Activated CD8-positive, alpha-beta memory T cell treated with anti-CD3 and anti-CD28 coated beads for 24 hours (primary cell): Measurements from ENCODE around the gene BUB1.
"Not testable (repeated sequence)": the region's sequence is repeated elsewhere in the genome, so short reads cannot be mapped to it uniquely, and the experiment has no call there.

Source experiments
- DNase-seq: peaks from one replicate; pipeline ENCODE4 v3.0.0-alpha.2; 2020

Gene BUB1

DNA sequence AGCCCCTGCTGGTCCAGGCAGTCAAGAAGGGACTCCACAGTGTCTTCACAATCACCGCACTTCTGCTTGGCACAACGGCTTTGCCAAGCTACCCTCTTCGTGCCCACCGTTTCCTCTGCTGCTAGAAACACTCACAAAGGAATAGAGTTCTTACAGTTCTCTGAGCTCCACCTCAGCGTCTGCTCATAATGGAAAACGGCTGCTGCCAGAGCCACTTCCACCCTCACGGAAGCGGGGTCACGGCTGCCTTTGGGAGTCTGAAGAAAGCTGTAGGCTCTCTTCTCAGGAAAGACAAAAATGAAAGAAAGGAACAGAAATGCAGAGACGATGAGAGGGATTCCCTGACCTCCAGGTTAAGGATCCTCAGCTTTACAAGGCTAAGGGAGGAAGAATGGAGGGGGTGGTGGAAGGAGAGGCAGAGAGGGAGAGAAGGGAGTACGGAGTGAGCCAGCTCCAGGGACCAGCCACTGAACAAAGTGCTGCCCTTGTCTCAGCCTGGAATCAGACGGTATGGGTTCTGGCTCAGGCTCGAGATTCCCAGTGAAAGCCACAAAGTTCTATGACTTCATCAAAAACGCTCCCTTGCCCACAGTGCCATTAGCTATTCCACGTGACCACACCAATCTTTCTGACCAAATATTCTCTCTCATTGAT lies 88.1 kb downstream of the BUB1 start:
- DNase-seq = not testable (repeated sequence)

DNA sequence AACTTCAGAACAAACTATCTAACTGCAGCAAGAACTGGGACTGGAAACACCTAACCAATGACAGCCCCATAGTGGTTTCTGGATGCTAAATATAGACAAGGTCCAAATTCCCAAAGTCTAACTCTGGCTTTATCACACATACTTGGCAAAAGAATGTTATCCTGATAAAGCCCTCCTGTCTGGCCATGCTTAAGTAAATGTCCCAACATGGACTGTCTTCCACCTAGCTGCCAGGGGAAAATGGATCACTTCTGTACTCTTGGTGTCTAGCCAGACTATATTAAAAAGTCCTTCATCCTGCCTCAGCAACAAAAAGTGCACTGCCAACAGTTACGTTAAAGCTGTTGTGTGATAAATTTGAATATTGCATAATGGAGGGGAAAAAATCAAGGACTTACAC lies 89.3 kb downstream of the BUB1 start:
- not testable (repeated sequence) for DNase-seq
